Uterus (tissue), 4 donors: ENCODE measurements around the gene MMP1. TPM values are rescaled to one million over a fixed set of nuclear protein-coding genes. Genes with fewer than 3 reads are reported as not detected.
A peak's percentile ranks its signal among the peaks of the same experiment; 100 is the strongest.

Experiments used
- DNase-seq, 2 donors: peaks; one replicate each; pipeline ENCODE4 v3.0.0-alpha.2; 2019 to 2020
- H3K27ac ChIP-seq, 2 donors: fragments of 200-600 bp; sonication (generic); 1 replicate in 1 of 2; 2 replicates in 1 of 2; pipeline ENCODE4 v1.5.1; 2016 to 2018
- H3K27me3 ChIP-seq, 2 donors: fragments of 200-600 bp; sonication (generic); one replicate each; pipeline ENCODE4 v1.5.1; 2018 to 2019; ENCODE audit warnings: control low read depth in 1 of 2
- H3K36me3 ChIP-seq, 2 donors: fragments of 200-600 bp; sonication (generic); one replicate each; pipeline ENCODE4 v1.5.1; 2019; ENCODE audit warnings: control low read depth in 1 of 2
- H3K4me1 ChIP-seq, 2 donors: fragments of 200-600 bp; sonication (generic); one replicate each; pipeline ENCODE4 v1.5.1; 2018 to 2019; ENCODE audit warnings: control low read depth in 1 of 2
- H3K4me3 ChIP-seq, 2 donors: fragments of 200-600 bp; sonication (generic); 1 replicate in 1 of 2; 2 replicates in 1 of 2; pipeline ENCODE4 v1.5.1; 2018 to 2019; ENCODE audit warnings: mild to moderate bottlenecking in 1 of 2
- H3K9me3 ChIP-seq, 2 donors: fragments of 200-600 bp; sonication (generic); one replicate each; pipeline ENCODE4 v1.5.1; 2019; ENCODE audit warnings: control low read depth in 1 of 2
- POLR2A ChIP-seq, 2 donors: fragments of 450-650 bp; IDR thresholded peaks; one replicate each; pipeline ENCODE4 v1.6.1; 2016; ENCODE audit warnings: antibody characterized with exemption in 2 of 2, mild to moderate bottlenecking in 1 of 2, moderate library complexity in 1 of 2
- intact Hi-C: fragments of 100-400 bp; cut with DNase I; formaldehyde crosslinking; loops from one replicate; pipeline ENCODE4 v1.15.1; 2023; ENCODE audit warnings: low total_unique reads
- total RNA-seq, 4 donors: library from RNA; depleted of rRNA in 3 of 4; stranded (reverse); fragments of >200 nt in 3 of 4; gene quantifications; one replicate each; pipeline versions ENCODE4 v1.1.0 to v1.2.4, GENCODE V29; 2014 to 2023
- TF ChIP-seq, protein P1 (sequence below), 4 experiments: fragments of 200-600 bp in 2 of 4; fragments of 450-650 bp in 2 of 4; sonication (generic) in 2 of 4; IDR thresholded peaks; one replicate each; pipeline ENCODE4 v1.5.1; 2016 to 2019; ENCODE audit warnings: antibody characterized with exemption in 4 of 4, mild to moderate bottlenecking in 2 of 4, moderate library complexity in 1 of 4
- donor health status: DM: yes; HTN: yes; CAD: no.

MMP1 gene
- total RNA-seq, 4 donors from 2014 or later: 0.41 TPM; not detected in 3

GRCh38 chr11:102831489-102832440 is 33.8 kb upstream of the MMP1 start:
- intact Hi-C loops: no loop called here
- TF ChIP-seq, protein P1, sequence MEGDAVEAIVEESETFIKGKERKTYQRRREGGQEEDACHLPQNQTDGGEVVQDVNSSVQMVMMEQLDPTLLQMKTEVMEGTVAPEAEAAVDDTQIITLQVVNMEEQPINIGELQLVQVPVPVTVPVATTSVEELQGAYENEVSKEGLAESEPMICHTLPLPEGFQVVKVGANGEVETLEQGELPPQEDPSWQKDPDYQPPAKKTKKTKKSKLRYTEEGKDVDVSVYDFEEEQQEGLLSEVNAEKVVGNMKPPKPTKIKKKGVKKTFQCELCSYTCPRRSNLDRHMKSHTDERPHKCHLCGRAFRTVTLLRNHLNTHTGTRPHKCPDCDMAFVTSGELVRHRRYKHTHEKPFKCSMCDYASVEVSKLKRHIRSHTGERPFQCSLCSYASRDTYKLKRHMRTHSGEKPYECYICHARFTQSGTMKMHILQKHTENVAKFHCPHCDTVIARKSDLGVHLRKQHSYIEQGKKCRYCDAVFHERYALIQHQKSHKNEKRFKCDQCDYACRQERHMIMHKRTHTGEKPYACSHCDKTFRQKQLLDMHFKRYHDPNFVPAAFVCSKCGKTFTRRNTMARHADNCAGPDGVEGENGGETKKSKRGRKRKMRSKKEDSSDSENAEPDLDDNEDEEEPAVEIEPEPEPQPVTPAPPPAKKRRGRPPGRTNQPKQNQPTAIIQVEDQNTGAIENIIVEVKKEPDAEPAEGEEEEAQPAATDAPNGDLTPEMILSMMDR (IDR thresholded peaks at IDR 0.05): no peak
- no peak for TF ChIP-seq POLR2A (IDR thresholded peaks at IDR 0.05)

DNA sequence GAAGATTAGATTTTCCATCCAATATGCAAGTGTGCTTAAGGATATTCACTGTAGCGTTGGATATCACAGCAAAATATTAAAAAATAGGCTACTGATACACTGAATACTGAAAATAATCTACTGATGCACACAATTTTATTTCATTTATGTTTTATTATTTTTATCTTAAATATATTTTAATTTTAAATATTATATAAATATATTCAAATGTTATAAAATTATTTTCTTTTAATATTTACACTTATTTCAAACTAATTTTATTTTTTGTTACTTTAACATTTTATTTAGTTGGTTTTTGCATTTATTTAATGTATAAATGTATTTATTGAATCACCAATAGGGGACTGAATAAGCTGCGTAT is 33.1 kb upstream of the MMP1 start:
- no peaks in the 10 kb centered on the region for H3K4me1 ChIP-seq
- DNase-seq: no peak
- H3K4me3 ChIP-seq: no peak overlapping the region
- intact Hi-C loops: no loop called here
- H3K27me3 ChIP-seq: no peaks in the 10 kb centered on the region
- TF ChIP-seq POLR2A (IDR thresholded peaks at IDR 0.05): no peak
- TF ChIP-seq, protein P1 (IDR thresholded peaks at IDR 0.05): no peak
- H3K36me3 ChIP-seq: no peaks in the 10 kb centered on the region
- H3K27ac ChIP-seq: no peak overlapping the region
- no peaks in the 10 kb centered on the region for H3K9me3 ChIP-seq

More at GRCh38 chr11:102831489-102832440, 33.8 kb upstream of the MMP1 start:
- Histone ChIP-seq H3K9me3 (no peaks in the 10 kb centered on the region), H3K27me3 (no peaks in the 10 kb centered on the region), H3K4me1 (no peaks in the 10 kb centered on the region), H3K27ac (no peak overlapping the region), H3K4me3 (no peak overlapping the region), H3K36me3 (no peaks in the 10 kb centered on the region)
- peak in 1 of 2 donors; percentile 20 for DNase-seq

- no peak for TF ChIP-seq POLR2A (IDR thresholded peaks at IDR 0.05)
- TF ChIP-seq, protein P1 (IDR thresholded peaks at IDR 0.05): no peak
- no peaks in the 10 kb centered on the region for H3K9me3 ChIP-seq
- H3K27ac ChIP-seq: no peak overlapping the region
- DNase-seq: no peak
- intact Hi-C loops: no loop called here
- H3K27me3 ChIP-seq: no peaks in the 10 kb centered on the region
- H3K36me3 ChIP-seq: no peaks in the 10 kb centered on the region
- no peaks in the 10 kb centered on the region for H3K4me1 ChIP-seq
- no peak overlapping the region for H3K4me3 ChIP-seq
These were observed 32.2 kb upstream of the MMP1 start for GRCh38 chr11:102830001-102830727.

DNA sequence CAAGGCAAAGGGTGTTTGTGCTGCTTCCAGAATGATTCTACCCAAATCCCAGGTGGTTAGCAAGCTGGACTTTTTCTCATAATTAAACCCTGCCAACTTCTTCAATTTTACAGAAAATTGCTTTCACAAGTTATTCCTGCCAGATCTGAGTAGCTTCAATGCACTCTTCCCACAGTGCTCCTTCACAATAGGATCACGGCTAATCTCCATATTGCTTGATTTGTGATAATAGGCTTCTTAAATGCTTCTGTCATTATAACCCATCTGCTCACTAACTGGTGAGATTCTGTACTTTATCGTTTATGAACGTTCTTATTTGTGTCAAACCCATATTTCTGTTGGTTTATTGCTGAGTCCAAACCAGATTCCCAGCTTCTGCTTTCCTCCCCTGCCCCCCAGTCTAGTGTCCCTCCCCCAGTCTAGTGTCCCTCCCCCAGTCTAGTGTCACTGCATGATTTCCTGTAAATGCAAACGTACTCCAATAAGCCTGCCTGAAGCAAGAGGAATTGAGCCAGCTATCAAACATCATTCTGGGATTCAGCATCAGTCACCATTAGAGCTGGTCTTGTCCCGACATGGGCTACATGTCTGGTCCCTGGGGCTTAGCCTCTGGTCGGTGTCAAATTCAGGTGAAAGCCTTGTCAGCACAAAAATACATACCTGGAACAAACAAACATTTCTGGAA is 31.5 kb upstream of the MMP1 start:
- no peak for DNase-seq
- Histone ChIP-seq H3K9me3 (no peaks in the 10 kb centered on the region), H3K4me1 (no peaks in the 10 kb centered on the region), H3K27ac (no peak overlapping the region), H3K27me3 (no peaks in the 10 kb centered on the region), H3K36me3 (no peaks in the 10 kb centered on the region), H3K4me3 (no peak overlapping the region)
- intact Hi-C loops: no loop called here
- TF ChIP-seq, protein P1 (IDR thresholded peaks at IDR 0.05): no peak
- no peak for TF ChIP-seq POLR2A (IDR thresholded peaks at IDR 0.05)
